ENCODE results near the gene OGDH.

The OGDH gene

DNA sequence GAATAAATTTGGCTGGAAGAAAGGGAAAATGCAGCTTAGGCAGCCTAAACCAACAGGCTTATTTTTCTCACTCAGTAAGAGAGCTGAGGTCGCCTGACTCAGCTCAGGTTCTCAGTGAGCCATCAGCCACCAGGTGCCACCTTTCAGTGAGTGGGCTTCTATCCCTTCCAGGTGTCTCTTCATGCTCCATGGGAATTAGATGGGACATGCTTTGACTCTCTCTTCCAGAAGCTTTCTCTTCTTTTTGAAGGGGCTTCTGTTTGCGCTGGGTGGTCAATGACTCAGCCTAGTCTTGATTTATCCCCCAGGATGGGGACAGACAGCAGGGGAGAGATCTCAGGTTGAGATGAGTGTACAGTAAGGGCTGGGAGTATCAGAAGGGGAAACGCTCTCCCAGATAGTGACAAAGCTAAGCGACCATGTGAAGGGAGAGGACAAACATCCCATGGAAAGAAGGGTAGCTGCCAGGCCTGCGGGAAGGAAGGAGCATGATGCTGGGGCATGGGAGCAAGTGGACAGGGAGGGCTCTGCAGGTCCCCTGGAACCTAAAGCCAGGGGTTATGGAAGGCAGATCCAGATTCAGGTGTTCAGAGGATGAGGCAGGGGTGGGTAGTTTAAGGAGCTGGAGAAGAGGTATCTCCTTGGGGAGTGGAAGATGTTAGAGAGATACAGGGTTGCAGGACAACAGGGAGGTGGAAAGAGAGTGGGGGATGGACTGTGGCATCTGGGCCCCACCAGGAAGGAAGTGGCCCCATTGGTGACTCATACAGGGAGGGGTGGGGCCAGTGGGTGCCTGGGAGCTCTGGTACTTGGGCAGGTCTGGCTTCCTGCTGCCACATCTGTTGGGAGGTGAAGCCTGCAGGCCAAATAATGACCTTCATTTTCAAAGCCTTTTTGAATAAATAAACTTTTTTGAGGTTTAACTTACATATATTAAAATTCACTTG, 32.5 kb downstream of the OGDH start:
- DNase-seq: peak; percentile 67

DNA sequence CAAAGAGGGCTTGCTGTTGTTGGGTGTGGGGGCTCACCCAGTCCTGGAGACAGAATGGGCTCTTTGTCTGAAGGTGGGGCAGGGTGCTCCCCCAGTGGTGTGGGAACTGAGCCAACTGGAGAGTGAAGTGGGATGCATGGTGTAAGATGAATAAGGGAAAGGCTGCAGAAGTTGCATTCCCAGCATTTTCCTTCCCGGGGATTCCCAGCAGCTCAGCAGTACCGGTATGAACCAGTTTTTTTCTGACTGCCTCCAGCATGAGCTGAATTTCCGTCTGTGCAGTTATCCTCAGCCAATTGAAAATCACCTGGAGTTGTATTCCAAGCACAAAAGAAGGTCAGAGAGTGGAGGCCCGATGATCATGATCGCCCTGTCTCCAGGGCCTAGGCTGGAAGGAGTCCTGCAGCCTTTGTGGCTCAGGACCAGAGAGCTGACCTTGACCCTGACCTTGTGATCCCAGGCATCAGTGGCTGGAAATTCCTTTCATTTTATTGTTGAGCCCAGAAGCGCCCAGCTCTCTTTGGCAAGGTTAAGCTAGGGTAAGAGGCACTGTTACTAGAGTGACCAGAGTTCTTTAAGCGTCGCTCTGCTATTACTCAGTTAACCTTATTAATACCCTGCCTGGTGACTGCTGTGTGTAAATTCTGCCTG, 33.4 kb downstream of the OGDH start:
- no peak for DNase-seq

DNA sequence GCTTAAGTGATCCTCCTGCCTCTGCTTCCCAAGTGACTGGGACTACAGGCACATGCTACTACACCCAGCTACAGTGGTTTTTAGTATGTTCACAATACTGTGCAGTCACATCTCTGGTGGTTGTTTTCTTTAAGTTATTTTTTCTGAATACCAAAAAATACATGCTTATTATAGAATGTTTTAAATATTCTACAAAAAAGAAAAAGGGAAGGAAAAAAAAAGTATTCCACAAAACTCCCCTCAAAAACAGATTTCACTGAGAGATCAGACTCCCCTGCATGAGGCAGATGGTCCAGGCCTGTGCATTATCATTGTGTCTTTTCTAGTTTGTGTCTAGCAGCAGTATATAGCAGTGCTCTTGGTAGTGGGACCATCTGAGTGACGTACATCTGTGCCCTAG, 36.8 kb downstream of the OGDH start:
- DNase-seq: no peak

DNA sequence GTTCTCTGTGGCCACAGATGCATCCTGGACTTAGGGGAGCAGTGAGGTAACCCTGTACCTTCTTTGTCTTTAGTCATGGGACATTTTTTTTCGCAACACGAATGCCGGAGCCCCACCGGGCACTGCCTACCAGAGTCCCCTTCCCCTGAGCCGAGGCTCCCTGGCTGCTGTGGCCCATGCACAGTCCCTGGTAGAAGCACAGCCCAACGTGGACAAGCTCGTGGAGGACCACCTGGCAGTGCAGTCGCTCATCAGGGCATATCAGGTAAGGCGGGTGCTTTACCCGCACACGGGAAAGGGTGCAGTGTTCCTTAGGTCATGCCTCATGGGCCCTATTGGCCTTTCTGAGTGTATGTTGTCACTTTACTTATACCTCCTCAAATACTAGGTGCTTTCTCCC, 38.8 kb downstream of the OGDH start:
- no peak for DNase-seq

DNA sequence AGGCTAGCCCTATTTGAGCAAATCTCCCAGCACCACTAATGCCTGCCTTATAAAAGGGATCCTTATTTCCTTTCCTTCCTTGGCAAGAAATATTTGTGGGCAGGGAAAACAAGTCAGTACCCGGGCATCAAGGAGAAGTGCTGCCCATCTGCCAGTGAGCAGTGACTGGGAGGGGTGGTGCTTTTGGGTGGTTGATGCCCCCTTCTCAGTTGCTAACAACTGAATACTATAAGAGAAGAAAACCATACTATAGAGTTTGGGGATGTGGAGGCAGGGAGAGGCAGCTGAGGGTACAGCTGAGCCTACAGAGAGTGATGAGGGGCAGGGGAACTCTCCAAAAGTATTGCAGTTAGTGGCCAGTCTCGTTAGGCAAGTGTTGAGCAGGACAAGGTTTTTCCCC, 39.3 kb downstream of the OGDH start:
- DNase-seq: no peak

DNA sequence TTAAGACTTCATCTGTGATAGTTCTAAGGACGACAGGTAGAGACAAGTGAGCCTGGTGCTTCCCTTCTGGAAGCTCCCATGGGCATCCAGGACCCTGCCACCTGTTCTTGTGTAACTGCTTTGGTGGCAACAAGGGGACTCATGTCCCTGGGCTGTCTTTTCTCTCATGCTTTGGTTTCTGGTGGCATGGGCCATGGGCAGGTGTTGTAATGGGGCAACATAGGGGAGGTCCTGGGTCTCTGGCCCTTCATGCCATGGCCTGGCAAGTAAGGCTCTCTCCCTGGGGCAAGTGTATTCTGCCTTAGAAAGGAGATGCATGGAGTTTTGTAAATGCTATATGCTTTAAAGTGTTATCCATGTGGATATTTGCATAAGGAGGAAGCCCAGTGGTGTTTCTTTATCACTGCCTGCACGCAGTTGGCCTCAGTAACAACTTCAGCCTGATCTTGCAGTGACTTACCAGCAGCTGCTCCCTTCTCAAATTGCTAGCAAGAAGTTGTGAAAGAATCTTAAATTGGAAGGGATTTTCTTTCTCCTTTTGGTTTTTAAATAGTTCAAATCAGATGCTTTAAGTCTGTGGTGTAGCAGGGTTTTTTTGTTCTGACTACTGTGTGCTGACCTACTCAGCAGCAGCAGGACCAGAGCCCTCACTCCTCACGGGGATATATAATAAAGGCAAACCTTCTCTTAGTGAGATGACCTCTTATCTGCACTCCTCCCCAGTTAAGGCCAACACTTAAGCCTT, 39.9 kb downstream of the OGDH start:
- no peak for DNase-seq

DNA sequence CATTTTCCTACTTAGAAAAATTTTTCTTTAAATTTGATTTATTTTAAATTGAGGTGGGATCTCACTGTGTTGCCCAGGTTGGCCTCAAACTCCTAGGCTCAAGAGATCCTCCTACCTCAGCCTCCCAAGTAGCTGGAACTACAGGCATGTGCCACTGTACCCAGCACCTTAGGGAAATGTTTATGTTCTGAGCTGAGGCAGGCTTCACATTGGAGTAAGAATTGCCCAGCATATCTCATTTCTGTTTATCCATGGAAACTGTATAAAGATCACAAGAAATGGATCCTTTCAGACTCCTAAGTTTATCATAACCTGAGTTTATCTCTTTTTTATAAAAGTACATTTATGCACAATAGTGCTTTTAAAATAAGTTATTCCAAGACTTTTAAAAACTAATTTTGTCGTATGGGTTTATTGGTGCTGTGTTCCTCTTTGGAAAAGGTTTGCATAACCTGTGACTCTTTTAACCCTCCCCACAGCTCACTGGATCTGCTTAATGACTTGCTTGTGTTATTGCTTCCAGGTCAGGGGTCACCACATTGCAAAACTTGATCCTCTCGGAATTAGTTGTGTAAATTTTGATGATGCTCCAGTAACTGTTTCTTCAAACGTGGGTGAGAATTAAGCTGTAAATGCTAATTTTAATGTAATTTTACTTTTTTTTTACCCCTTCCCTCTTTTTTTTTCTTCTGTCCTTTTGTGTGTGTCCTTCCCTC, 40.7 kb downstream of the OGDH start:
- no peak for DNase-seq

DNA sequence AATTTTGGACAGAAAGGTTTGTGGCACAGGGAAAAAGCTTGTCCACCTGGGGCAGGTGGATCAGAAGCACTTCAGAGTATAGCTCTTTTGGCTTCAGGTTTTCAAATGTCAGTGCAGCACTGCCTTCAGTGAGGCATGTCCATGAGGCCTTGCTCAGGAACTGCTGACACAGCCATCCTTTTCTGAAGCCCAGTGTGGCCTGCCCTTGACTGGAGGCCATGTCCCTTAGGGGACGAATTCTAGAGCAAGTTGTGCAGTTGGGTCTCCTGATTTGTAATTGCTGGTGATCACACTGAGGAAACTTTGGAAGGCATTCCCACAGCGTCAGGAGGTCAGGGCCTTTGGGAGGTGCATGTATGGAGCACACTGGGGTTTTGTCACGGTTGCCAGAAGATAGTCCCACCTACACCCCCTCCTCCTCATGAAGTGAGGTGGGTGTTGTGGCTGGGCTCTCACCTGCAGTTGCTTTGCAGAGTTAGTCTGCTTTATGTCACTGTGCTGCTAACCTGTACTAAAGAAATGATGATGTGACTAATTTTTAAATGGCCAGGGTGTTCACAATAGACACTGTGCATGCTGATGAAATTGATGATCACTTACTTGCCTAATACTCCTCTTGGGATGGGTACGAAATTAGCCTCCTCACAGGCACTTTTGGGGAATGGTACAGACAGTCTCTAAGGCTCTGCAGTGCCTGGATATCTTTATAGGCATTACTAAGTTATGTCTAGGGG, 41.7 kb downstream of the OGDH start:
- no peak for DNase-seq

DNA sequence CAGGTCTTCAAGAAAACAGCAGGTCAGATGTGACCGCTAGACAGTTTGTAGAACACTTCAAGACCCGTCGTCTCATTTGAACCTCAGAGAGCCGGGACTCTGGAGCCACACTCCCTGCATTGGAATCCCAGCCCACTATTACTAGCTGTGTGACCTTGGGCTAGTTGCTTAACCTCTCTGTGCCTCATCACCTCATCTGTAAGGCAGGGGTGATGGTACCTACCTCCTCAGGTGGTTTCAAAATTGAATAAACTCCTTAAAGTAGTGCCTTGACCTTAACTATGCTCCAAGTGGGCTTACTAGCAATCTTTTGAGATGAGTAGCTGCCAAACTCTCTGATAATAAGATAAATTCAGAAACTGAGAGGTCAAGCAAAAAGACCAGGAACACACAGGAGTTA, 43.8 kb downstream of the OGDH start:
- DNase-seq: no peak

DNA sequence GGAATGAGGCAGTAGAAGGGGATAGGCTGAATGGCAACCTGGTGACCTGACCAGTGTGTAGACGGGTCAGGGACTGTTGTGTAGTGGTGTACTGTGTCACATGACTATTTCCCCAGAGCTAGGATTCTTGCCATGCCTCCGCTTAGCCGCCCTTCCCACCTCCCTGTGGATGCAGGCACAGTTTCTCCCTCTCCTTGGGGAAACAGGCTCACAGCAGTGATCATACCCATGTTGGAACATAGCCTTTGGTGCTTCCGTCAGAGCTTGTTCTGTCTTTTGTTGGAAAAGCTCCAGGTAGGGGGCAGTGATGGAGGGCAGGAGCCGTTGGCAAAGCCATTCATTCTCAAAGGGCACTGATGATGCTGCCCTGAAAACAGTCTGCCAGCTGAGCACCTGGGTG, 44.3 kb downstream of the OGDH start:
- no peak for DNase-seq

DNA sequence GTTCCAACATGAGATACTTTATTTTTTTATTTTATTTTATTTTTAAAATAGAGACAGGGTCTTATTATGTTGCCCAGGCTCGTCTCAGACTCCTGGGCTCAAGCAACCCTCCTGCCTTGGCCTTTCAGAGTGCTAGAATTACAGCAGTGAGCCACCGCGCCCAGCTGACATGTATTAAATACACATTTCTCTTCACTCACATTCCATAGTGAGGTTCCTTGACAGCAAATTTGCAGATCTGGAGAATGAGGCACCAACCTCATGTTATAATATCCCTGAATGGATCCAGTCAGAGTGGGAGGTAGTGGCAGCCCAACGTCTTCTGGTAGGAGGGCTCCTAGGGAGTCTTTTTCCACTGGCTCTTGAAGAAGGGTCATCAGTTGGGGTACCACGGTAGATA, 46.1 kb downstream of the OGDH start:
- DNase-seq: no peak

DNA sequence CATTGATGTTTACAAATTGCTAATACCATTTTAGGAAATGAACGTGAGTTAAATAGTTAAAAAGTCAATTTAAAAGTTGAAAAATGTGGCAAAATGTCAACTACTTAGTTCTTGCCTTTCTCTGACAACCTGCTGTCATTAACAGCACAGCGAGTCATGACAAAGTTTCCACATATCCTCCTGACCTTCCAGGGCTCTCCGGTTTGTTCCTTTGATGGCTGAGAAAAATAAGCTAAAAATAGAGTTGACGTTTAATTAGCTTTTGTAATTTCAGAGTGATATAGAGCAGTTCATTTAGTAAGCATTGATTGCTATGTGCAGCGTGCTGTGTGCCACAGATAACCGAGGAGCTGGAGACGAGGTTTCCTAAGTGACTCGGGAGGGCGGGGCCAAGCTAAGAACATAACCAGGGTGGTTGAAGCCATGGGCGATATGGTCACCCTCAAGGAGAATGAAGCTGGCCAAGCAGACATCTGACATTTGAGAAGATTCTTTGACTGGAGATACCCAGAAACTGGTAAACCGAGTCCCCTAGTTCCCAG, 47.9 kb downstream of the OGDH start:
- DNase-seq: no peak

DNA sequence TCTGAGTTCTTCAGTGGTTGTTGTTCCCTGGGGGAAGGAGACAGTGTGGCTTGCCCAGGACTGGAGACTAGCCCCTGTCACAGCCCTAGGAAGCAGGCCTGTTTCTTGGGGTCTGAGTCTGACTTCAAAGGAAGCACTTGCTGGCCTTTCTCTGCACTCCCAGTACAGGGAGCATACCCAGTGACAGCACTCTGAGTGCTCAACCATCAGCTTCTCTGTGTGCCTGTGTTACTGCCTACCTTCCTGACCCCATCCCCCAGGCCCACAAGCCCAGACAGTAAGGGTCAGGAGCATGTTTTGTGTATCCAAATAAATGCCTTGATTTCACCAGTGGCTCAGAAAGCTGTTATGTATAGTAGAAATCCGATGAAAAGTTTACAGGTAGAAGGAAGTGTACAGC, 48.9 kb downstream of the OGDH start:
- no peak for DNase-seq

DNA sequence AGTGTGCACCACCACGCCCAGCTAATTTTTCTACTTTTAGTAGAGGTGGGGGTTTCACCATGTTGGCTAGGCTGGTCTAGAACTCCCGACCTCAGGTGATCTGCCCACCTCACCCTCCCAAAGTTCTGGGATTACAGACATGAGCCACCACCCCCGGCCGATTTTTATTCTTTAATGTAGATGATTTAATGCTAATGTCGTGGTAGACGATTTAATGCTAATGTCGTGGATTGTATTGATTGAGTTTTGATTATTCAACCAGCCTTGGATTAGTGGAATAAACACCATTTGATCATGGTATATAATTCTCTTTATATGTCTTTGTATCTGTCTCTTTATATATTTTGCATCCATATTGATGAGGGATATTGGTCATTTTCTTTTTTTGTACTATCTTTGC, 52.6 kb downstream of the OGDH start:
- no peak for DNase-seq

DNA sequence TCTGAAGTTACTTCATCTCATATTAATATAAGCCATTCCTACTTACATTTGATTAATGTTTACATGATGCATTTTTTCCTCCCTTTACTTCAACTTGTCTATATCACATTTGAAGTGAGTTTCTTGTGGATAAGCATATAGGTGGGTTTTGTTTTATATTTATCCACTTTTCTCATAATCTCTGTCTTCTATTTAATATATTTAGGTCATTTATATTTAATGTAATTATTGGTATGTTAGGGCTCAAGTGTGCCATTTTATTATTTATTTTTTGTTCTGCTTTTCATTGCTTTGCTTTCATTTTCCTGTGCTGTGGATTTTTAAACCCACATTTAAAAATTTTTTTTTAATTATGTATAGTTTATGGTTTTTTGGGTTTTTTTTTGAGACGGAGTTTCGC, 54.8 kb downstream of the OGDH start:
- DNase-seq: no peak

DNA sequence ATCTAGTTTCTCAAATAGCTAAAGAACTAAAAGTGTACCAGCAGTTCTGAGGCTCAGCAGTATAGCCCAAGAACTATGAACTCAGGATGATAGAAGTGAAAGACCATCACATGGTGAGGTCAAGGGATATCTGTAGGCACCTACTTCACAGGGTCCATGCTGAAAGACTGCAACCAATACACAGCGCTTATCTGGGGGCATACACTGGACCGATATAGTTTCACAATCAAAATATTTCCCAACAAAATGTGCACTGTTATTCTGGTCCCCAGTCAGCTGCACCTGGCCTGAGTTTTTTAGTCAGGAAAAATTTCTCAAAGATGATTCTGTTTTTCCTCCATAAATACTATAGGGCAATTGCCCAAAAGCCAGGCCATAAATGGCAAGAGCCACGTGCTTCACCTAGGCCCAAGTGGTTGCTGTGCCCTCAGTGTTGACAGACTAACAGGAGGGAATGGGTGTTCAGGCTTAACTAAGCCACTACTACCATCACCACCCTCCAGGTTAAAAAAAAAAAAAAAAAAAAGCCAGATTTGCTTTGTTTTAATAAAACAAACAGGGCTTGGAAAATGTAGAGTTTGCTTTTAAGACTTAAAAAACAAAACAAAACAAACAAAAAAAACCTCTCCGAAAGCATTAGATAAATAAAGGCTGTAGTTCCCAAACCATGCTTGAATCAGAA, 58.5 kb downstream of the OGDH start:
- no peak for DNase-seq

DNA sequence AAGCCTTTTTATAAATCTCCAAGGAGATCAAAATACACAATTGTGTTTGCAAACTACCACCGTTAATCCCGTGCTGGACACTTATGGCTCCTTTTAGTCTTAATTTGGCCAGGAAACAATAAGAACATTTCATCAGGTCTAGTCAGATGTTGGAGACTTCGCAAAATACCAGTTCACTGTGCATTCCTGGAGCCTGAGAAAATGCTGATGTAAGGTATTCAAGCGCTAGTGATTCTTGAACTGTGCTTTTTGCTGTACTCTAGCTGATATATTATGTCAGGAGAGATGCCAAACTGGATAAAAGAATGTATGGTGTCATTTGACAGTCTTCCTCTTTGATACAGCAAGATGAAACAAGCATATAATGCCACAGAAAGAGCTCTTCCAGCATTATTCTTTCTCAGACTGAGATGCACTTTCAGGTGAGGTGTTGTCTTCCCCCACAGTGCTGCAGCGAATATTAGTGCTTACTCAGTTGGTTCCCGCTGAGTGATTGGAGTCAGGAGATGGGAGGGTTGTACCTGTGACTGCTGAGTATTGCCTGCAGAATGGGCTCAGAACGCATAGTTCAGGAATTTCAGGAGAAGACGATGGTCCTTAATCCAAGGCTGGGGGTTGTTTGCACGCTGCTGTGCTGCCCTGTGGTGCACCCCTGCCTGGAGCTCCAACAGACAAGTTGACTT, 59.2 kb downstream of the OGDH start:
- no peak for DNase-seq

DNA sequence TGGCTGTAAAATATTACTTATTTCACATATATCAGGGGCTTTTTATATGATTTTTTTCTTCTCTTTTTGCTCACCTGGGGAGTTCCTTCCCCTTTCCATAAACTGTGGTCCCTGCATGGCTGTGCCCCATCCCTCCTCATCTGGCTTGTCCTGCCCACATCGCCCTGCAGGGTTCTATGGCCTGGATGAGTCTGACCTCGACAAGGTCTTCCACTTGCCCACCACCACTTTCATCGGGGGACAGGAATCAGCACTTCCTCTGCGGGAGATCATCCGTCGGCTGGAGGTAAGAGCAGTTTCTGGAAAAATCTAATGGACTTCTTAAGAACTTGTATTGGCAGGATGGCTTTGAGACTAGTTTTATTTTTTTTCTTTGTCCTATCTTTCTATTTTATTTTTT, 60.1 kb downstream of the OGDH start:
- no peak for DNase-seq

DNA sequence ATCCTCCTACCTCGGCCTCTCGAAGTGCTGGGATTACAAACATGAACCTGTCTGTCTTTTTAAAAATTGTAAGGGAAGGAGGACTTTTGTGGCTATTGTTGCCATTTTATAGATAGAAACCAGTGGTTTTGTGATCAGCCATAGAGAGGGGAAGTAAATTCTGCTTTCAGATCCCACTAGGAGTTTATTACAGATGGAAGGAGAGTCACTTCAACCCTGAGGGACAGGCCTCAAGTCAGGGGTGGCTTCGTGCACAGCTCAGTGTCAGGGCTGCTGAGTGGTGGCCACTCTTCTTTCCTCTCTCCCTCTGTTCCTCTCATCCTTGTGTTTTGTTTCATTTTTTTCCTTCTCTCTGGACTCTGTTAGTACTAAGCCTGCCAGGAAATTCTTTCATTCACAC, 60.8 kb downstream of the OGDH start:
- no peak for DNase-seq

DNA sequence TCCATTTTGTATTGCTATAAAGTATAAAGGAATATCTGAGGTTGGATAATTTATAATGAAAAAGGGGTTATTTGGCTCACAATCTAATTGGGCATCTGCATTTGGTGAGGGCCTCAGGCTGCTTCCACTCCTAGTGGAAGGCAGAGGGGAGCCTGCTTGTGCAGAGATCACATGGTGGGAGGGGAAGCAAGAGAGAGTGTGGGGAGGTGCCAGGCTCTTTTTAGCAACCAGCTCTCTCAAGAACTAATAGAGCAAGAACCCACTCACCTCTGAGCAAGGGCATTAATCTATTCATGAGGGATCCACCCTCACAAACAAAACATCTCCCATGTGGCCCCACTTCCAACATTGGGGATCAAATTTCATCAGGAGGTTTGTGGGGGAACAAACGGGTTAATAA, 64.6 kb downstream of the OGDH start:
- DNase-seq: no peak

DNA sequence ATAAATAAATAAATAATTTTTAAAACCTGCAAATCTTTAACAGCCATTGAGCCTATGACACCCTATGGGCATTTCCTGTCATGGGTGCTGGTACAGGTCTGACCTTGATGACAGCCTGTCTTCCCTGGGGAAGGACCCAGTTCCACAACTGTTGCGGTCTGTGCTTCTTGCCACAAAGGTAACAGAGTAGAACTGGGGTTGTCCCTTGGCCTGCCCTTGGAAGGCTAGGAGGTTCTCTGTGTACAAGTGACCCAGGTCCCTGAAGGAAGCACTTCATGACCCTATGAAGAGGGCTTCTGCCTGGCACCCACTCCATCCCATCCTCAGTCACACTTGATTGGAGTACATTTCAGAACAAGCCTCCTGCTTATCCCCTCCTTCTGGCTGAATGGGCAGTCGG, 66.9 kb downstream of the OGDH start:
- no peak for DNase-seq
